ENCODE results near the gene SMPX. TPM values are rescaled to one million over a fixed set of nuclear protein-coding genes. Genes with fewer than 3 reads are reported as not detected.
A peak's percentile ranks its signal among the peaks of the same experiment; 100 is the strongest.

Gene SMPX
- total RNA-seq, 1 donor: not detected

DNA sequence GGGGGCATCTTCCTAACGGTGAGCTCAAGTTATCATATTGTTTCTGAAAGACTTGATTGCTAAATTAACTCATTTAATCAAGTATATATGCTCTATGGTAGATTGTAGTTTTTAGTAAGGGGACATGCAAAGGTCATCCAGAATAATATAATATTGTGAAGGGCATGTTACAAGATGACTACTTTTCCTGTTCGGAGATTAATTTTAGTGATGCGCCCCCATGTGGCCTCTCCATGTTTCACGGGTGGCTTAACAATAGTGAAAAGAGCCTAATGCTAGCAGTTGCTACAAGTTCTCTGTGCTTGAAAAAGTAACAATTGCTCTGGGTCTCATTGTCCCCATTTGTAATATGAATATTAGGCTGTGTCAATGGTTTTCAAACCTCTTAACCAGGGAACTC lies 12.2 kb downstream of the SMPX start:
- Histone ChIP-seq H3K27ac (ENCODE audit: low read depth, low read length) (no peak overlapping the region), H2AFZ (ENCODE audit: low read length) (no peak overlapping the region), H3K36me3 (ENCODE audit: insufficient read depth, low read length) (no peaks in the 10 kb centered on the region), H3K4me2 (ENCODE audit: insufficient read depth, low read length) (no peak overlapping the region), H3K9me3 (ENCODE audit: low read depth, low read length) (no peaks in the 10 kb centered on the region), H3K79me2 (ENCODE audit: insufficient read depth, low read length) (no peaks in the 10 kb centered on the region), H3K4me3 (ENCODE audit: insufficient read depth, low read length) (no peak overlapping the region), H4K20me1 (ENCODE audit: insufficient read depth, low read length) (no peaks in the 10 kb centered on the region), H3K4me1 (ENCODE audit: insufficient read depth, low read length) (no peaks in the 10 kb centered on the region), H3K27me3 (ENCODE audit: insufficient read depth, low read length) (no peaks in the 10 kb centered on the region)
- TF ChIP-seq, protein P1, sequence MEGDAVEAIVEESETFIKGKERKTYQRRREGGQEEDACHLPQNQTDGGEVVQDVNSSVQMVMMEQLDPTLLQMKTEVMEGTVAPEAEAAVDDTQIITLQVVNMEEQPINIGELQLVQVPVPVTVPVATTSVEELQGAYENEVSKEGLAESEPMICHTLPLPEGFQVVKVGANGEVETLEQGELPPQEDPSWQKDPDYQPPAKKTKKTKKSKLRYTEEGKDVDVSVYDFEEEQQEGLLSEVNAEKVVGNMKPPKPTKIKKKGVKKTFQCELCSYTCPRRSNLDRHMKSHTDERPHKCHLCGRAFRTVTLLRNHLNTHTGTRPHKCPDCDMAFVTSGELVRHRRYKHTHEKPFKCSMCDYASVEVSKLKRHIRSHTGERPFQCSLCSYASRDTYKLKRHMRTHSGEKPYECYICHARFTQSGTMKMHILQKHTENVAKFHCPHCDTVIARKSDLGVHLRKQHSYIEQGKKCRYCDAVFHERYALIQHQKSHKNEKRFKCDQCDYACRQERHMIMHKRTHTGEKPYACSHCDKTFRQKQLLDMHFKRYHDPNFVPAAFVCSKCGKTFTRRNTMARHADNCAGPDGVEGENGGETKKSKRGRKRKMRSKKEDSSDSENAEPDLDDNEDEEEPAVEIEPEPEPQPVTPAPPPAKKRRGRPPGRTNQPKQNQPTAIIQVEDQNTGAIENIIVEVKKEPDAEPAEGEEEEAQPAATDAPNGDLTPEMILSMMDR (IDR thresholded peaks at IDR 0.05; ENCODE audit: extremely low read depth, low read depth, low read length): peak; percentile 66
- no peak for DNase-seq (ENCODE audit: insufficient read length, low spot score, missing footprints)

DNA sequence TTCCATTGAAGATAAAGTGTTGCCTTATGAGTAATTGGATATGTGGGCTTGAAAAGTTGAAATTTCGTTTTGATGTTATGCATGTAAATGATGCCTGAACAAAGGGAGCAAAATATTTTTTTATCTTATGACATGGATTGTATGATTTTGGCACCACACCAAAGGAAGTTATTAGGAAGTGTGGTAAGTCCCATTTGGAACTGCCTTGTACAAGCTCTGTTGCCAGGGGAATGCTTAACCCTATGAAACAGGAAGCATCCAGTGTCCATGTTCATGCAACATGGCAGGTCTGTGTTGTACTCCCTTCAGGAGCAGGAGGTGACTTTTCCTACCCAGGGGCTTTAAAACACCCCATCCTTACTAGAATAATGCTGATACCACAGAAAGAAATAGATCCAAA lies 13.2 kb downstream of the SMPX start:
- H3K27ac ChIP-seq (ENCODE audit: low read depth, low read length): no peak overlapping the region
- H3K27me3 ChIP-seq (ENCODE audit: insufficient read depth, low read length): no peaks in the 10 kb centered on the region
- no peaks in the 10 kb centered on the region for H3K36me3 ChIP-seq (ENCODE audit: insufficient read depth, low read length)
- H3K9me3 ChIP-seq (ENCODE audit: low read depth, low read length): no peaks in the 10 kb centered on the region
- no peaks in the 10 kb centered on the region for H3K4me1 ChIP-seq (ENCODE audit: insufficient read depth, low read length)
- TF ChIP-seq, protein P1 (IDR thresholded peaks at IDR 0.05; ENCODE audit: extremely low read depth, low read depth, low read length): no peak
- no peak overlapping the region for H3K4me2 ChIP-seq (ENCODE audit: insufficient read depth, low read length)
- no peaks in the 10 kb centered on the region for H3K79me2 ChIP-seq (ENCODE audit: insufficient read depth, low read length)
- H4K20me1 ChIP-seq (ENCODE audit: insufficient read depth, low read length): no peaks in the 10 kb centered on the region
- no peak for DNase-seq (ENCODE audit: insufficient read length, low spot score, missing footprints)
- H2AFZ ChIP-seq (ENCODE audit: low read length): no peak overlapping the region
- H3K4me3 ChIP-seq (ENCODE audit: insufficient read depth, low read length): no peak overlapping the region

DNA sequence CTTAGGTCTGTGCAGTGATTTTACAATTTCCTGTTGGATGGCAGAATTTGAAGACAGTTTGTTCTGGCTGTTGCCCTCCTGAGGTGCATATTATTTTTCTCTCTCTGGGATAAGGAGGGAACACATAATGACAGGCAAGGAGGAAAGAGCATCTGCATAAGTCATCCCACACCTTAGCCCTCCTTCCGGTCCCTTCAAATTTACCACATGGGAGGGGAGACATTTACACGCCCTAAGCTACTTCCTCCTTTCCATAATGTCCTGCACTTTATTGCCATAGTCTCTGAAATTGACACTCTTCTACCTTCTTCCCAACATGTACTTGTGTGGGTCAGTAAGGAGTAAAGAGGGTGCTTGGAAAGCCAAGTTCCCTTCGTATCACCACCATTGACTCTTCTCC lies 13.9 kb downstream of the SMPX start:
- H3K27ac ChIP-seq (ENCODE audit: low read depth, low read length): no peak overlapping the region
- no peaks in the 10 kb centered on the region for H4K20me1 ChIP-seq (ENCODE audit: insufficient read depth, low read length)
- no peaks in the 10 kb centered on the region for H3K27me3 ChIP-seq (ENCODE audit: insufficient read depth, low read length)
- no peak for DNase-seq (ENCODE audit: insufficient read length, low spot score, missing footprints)
- H3K4me1 ChIP-seq (ENCODE audit: insufficient read depth, low read length): no peaks in the 10 kb centered on the region
- H3K4me2 ChIP-seq (ENCODE audit: insufficient read depth, low read length): no peak overlapping the region
- TF ChIP-seq, protein P1 (IDR thresholded peaks at IDR 0.05; ENCODE audit: extremely low read depth, low read depth, low read length): no peak
- H3K36me3 ChIP-seq (ENCODE audit: insufficient read depth, low read length): no peaks in the 10 kb centered on the region
- H3K9me3 ChIP-seq (ENCODE audit: low read depth, low read length): no peaks in the 10 kb centered on the region
- H3K4me3 ChIP-seq (ENCODE audit: insufficient read depth, low read length): no peak overlapping the region
- H2AFZ ChIP-seq (ENCODE audit: low read length): no peak overlapping the region
- no peaks in the 10 kb centered on the region for H3K79me2 ChIP-seq (ENCODE audit: insufficient read depth, low read length)

DNA sequence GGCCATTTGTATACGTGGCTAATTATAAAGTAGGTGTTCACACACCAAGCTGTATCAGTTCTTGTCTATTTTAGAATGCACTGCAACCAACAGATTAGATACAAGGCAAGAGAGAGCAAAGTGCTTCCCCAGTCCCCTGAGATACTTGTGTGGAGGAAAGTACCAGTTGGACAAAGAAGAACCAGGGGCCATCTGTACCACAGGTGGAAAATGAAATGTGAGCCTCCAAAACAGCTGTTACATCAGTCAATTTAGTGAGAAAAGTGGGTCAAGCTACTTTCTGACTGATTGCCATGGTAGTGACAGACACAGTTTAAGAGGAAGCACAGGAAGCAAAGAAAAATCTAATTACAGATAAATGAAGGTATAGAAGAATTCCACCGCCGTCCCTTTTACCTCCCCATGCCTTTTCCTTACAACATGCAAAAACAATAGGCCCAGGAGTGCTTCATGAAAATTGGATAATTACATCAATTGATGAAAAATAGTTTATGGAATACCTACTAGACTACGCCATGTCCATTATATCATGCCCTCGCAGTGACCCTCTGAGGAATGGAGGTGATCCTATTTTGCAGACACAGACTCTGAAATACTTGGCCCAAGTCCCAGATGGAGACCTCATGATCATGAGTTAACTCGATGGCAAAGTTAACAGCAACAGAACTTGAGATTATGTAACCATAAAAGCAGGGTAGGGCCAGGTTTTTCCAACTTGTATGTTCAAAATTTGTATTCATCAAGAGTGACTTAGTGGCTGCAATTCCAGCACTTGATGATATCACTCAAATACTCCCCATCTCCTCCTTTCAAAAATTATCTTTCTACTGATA lies 15.8 kb downstream of the SMPX start:
- Histone ChIP-seq H3K36me3 (ENCODE audit: insufficient read depth, low read length) (no peaks in the 10 kb centered on the region), H4K20me1 (ENCODE audit: insufficient read depth, low read length) (no peaks in the 10 kb centered on the region), H3K79me2 (ENCODE audit: insufficient read depth, low read length) (no peaks in the 10 kb centered on the region), H2AFZ (ENCODE audit: low read length) (no peak overlapping the region), H3K4me3 (ENCODE audit: insufficient read depth, low read length) (no peak overlapping the region), H3K27me3 (ENCODE audit: insufficient read depth, low read length) (no peaks in the 10 kb centered on the region), H3K4me2 (ENCODE audit: insufficient read depth, low read length) (no peak overlapping the region), H3K4me1 (ENCODE audit: insufficient read depth, low read length) (no peaks in the 10 kb centered on the region), H3K27ac (ENCODE audit: low read depth, low read length) (no peak overlapping the region), H3K9me3 (ENCODE audit: low read depth, low read length) (no peaks in the 10 kb centered on the region)
- no peak for DNase-seq (ENCODE audit: insufficient read length, low spot score, missing footprints)
- TF ChIP-seq, protein P1 (IDR thresholded peaks at IDR 0.05; ENCODE audit: extremely low read depth, low read depth, low read length): no peak
